Progenitor cell of endocrine pancreas (in vitro differentiated cells): ENCODE measurements around the gene TIMP3. TPM values are rescaled to one million over a fixed set of nuclear protein-coding genes. Genes with fewer than 3 reads are reported as not detected.

Experiments used
- DNase-seq: peaks from one replicate; pipeline ENCODE4 v3.0.0; 2021; ENCODE audit warnings: low spot score; ENCODE audit not compliant: unreplicated experiment
- H3K27ac Mint-ChIP-seq: 2 replicates; pipeline ENCODE4 v1.8.0; 2021; ENCODE audit warnings: mild to moderate bottlenecking, moderate library complexity, mixed read lengths
- H3K27me3 Mint-ChIP-seq: 2 replicates; pipeline ENCODE4 v1.8.0; 2021; ENCODE audit warnings: mixed read lengths
- H3K36me3 Mint-ChIP-seq: 2 replicates; pipeline ENCODE4 v1.8.0; 2022; ENCODE audit warnings: mixed read lengths; ENCODE audit not compliant: insufficient read depth
- H3K4me1 Mint-ChIP-seq: 2 replicates; pipeline ENCODE4 v1.8.0; 2021; ENCODE audit warnings: low read depth, mixed read lengths
- H3K4me3 Mint-ChIP-seq: 2 replicates; pipeline ENCODE4 v1.8.0; 2021; ENCODE audit warnings: low read depth, mild to moderate bottlenecking, moderate library complexity, mixed read lengths
- H3K9me3 Mint-ChIP-seq: 2 replicates; pipeline ENCODE4 v1.8.0; 2021; ENCODE audit warnings: low read depth, mixed read lengths
- CTCF ChIP-seq: fragments of 200-600 bp; sonication (generic); IDR thresholded peaks from one replicate; pipeline ENCODE4 v1.5.0; 2021; ENCODE audit warnings: antibody characterized with exemption, mild to moderate bottlenecking; ENCODE audit not compliant: unreplicated experiment
- total RNA-seq: library from RNA; stranded (reverse); gene quantifications from 2 replicates; pipeline ENCODE4 v1.2.1, GENCODE V29; 2021

Gene TIMP3
- total RNA-seq, 1 donor from 2014 or later = 2.4 TPM

- H3K9me3 Mint-ChIP-seq = no peaks in the 10 kb centered on the region
- H3K27ac Mint-ChIP-seq = peak overlapping the region; percentile 13
- H3K36me3 Mint-ChIP-seq = no peaks in the 10 kb centered on the region
- no peak for DNase-seq
- TF ChIP-seq CTCF = no peak
- no peak overlapping the region for H3K4me3 Mint-ChIP-seq
- peaks cover 8% of the 10 kb centered on the region for H3K4me1 Mint-ChIP-seq
- H3K27me3 Mint-ChIP-seq = peaks cover 5% of the 10 kb centered on the region
Observed at GRCh38 chr22:32777987-32778386, 23.5 kb upstream of the TIMP3 start.

GRCh38 chr22:32780726-32781310 lies 20.7 kb upstream of the TIMP3 start:
- no peak overlapping the region for H3K27ac Mint-ChIP-seq
- peaks cover 8% of the 10 kb centered on the region for H3K4me1 Mint-ChIP-seq
- H3K9me3 Mint-ChIP-seq = no peaks in the 10 kb centered on the region
- H3K27me3 Mint-ChIP-seq = no peaks in the 10 kb centered on the region
- no peak overlapping the region for H3K4me3 Mint-ChIP-seq
- DNase-seq = no peak
- no peak for TF ChIP-seq CTCF
- no peaks in the 10 kb centered on the region for H3K36me3 Mint-ChIP-seq

GRCh38 chr22:32781695-32782094 lies 19.8 kb upstream of the TIMP3 start:
- Mint-ChIP-seq H3K27ac (peak overlapping the region; percentile 16), H3K4me1 (peaks cover 8% of the 10 kb centered on the region), H3K36me3 (no peaks in the 10 kb centered on the region), H3K27me3 (no peaks in the 10 kb centered on the region), H3K4me3 (no peak overlapping the region), H3K9me3 (no peaks in the 10 kb centered on the region)
- no peak for DNase-seq
- no peak for TF ChIP-seq CTCF

GRCh38 chr22:32785321-32786026 lies 16.0 kb upstream of the TIMP3 start:
- Mint-ChIP-seq H3K36me3 (no peaks in the 10 kb centered on the region), H3K4me3 (no peak overlapping the region), H3K9me3 (peaks cover 4% of the 10 kb centered on the region), H3K27me3 (no peaks in the 10 kb centered on the region), H3K4me1 (peaks cover 6% of the 10 kb centered on the region), H3K27ac (no peak overlapping the region)
- DNase-seq = no peak
- TF ChIP-seq CTCF = no peak

- DNase-seq = no peak
- peaks cover 1% of the 10 kb centered on the region for H3K36me3 Mint-ChIP-seq
- H3K4me1 Mint-ChIP-seq = peaks cover 4% of the 10 kb centered on the region
- H3K27me3 Mint-ChIP-seq = no peaks in the 10 kb centered on the region
- no peak for TF ChIP-seq CTCF
- peaks cover 4% of the 10 kb centered on the region for H3K9me3 Mint-ChIP-seq
- H3K4me3 Mint-ChIP-seq = no peak overlapping the region
- no peak overlapping the region for H3K27ac Mint-ChIP-seq
Observed at GRCh38 chr22:32786027-32786418, 15.5 kb upstream of the TIMP3 start.
